Stimulated activated naive CD4-positive, alpha-beta T cell (primary cell): ENCODE results near the gene SLC16A14.
A peak's percentile ranks its signal among the peaks of the same experiment; 100 is the strongest.

ENCODE experiments used
- DNase-seq, 6 experiments: peaks; one replicate each; lab custom pipeline; 2025; lab: John Stamatoyannopoulos, UW

Gene SLC16A14

DNA sequence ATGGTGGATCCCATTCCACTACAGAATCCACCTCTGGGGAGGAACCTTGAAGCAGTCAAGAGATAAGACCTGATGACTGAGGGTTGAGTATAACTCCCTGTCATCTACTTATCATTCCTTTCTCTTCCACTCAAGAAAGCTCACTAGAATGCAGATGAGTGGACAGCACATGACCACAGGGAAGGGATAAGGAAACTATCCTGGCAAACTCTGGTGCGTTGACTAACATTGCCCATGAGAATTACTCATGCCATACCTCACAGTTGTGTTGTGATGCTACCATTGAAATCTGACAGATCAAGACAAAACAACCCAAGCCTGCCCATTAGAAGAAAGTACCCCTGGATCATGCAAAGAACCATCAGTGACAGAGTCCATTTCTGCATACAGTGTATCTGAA lies 26.5 kb downstream of the SLC16A14 start:
- DNase-seq = no peak

DNA sequence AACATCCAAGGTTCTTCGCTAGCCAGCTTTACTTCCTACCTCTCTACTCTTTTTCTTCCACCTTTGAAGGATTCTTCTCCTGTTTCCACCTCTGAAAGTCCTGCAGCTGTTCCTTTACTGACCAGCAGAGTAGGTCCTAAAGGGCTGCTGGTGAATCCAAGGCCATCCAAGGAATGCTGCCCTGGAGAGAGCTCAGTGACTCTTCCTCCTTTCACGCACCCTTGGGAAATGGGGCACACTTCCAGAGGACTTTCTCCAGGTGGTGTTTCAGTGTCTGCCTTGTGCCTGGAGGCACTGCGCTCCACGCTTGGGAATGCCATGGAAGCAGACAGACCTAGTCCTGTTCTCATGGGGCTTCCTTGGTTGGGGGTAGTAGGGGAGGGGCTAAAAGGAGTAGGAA lies 45.4 kb downstream of the SLC16A14 start:
- DNase-seq = no peak

DNA sequence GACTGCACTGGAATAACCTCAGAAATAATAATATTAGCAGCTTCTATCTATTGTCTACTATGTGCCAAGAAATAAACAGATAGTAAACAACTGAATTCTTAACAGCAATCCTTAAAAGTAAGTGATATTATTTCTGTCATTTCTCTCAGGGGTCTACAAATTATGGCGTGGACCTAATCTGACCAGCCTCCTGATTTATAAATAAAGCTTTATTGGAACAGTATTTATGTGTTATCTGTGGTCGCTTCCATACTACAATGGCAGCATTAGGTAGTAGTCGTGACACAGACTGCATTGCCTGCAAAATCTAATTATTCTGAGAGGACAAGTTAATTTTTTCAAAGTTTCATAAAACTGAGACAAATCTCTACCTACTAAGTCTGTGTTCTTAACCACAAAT lies 49.0 kb downstream of the SLC16A14 start:
- no peak for DNase-seq

DNA sequence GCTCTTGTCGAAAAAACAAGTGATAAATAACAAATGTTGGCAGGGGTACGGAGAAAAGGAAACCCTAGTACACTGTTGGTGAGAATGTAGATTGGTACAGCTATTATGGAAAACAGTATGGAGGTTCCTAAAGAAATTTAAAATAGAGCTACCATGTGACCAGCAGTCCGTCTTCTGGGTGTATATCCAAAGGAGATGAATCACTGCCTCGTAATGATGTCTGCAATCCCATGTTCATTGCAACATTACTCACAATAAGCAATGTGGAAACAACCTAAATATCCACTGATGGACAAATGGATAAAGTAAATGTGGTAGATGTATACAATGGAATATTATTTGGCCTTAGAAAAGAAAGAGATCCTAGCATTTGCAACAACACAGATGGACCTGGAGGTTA lies 50.6 kb downstream of the SLC16A14 start:
- no peak for DNase-seq

DNA sequence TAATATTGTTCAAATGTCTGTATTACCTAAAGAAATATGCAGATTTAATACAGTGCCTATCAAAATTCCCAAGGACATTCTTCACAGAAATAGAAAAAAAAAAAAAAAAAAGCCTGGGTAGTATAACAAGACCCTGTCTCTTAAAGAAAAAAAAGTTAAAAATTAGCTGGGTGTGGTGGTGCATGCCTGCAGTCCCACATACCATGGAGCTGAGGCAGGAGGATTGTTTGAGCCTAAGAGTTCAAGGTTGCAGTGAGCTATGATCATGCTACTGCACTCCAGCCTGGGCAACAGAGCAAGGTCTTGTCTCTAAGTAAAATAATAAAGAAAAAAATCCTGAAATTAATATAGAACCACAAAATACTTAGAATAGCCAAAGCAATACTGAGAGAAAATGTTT lies 51.9 kb downstream of the SLC16A14 start:
- no peak for DNase-seq

DNA sequence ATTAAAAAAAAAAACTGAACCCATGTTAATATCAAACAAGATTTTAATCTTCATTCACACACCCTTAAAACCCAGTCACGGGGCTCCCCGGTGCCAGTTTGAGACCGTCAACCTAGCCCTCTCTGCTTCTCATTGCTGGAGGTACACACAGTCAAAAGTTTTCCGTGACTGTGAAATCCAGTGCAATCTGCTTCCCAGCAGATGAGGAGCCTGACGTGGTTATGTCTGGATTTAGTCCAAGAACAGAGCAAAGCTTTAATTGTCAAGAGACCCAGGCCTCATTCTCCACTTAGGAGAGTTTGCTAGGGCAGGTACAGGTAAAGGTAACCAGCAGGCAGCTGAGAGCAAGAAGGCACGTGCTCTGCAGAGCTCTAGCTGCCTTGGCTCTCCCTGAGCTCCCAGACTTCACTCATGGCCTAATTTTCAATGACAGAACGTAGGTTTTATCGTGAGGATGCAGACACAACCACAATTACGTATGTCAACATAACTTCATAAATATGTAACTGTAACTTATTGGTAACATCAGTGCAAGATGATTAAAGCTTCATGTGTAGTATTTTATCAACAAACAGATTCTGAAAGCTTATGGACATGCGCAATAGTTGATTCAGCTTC lies 56.3 kb downstream of the SLC16A14 start:
- no peak for DNase-seq

DNA sequence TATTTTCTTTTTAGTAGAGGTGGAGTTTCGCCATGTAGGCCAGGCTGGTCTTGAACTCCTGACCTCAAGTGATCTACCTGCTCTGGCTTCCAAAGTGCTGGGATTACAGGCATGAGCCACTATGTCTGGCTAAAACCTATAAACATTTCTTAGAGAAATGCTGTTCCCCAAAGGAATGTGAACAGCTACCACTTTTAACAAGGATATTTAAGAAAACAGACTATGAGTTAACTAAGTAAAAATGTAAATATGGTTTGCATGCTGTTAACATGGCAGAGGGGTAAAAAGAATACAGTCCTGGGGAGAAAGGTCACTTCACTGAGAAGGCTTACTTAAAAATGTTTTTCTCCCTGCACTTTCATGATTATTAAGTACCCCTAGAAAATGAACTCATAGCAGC lies 57.1 kb downstream of the SLC16A14 start:
- DNase-seq = no peak

DNA sequence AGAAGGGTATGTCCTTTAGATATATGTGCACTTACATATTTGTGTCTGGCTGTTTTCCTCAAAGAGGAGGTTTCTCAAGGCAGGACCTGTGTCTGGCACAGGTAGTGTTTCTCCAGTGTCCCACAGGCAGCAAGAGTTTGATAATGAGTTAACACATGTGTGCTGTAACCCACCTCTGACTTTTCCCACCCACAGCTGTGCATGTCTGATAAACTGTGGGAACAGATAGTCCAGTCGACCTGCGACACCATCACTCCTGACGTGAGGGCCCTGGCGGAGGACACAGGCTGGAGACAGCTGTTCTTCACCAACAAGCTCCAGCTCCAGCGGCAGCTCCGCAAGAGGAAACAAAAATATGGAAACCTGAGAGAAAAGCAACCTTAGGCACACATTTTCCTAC lies 58.2 kb downstream of the SLC16A14 start:
- no peak for DNase-seq

DNA sequence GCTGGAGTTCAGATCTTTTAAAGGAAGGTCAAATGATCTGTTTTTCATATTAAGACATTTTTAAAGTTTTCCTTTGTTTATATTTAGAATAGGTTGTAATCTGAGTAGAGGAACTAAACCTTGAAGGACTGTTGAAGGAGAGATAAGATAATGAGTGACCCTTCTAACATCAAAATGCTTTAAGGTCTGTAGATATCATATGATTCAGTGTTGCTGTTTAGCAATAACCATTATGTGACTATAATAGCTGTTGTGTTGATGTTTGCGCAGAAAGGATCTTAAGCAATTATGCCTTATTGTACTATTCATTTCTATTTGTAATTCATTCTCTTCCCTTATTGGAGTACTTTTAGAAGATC lies 60.0 kb downstream of the SLC16A14 start:
- DNase-seq = no peak

DNA sequence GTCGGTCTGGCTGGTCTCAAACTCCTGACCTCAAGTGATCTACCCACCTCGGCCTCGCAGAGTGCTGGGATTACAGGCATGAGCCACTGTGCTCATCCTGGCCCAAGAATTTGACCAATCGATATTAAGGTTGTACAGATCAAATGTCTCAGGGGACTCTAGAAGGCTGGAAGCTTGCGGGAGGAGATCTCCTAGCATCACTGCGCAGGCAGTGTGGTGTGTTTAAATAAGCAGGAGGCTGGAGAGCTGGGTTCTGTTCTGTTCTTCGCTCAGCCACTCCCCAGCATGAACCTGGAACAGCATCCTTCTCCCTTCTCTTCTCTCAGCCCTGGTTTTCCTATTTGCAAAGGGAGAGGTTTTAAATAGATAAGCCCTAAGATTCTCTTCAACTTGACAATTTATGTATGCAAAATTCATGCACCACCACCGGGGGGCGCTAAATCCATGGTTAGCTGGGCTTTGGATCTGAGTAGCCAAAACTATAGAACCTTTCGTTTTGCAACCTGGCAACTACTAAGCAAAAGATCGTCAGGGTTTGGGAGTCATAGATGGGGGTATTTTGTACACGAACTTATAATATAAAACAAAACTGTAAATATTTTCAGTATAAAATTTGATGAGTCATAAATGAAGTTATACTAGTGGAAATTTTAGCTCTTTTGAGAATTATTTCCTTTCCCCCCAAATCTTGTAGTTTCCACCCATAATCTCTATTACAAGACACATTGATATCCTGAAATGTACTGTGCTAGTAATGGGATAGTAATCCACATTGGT lies 60.6 kb downstream of the SLC16A14 start:
- peak; percentile 45 to 80 (median 65) for DNase-seq

DNA sequence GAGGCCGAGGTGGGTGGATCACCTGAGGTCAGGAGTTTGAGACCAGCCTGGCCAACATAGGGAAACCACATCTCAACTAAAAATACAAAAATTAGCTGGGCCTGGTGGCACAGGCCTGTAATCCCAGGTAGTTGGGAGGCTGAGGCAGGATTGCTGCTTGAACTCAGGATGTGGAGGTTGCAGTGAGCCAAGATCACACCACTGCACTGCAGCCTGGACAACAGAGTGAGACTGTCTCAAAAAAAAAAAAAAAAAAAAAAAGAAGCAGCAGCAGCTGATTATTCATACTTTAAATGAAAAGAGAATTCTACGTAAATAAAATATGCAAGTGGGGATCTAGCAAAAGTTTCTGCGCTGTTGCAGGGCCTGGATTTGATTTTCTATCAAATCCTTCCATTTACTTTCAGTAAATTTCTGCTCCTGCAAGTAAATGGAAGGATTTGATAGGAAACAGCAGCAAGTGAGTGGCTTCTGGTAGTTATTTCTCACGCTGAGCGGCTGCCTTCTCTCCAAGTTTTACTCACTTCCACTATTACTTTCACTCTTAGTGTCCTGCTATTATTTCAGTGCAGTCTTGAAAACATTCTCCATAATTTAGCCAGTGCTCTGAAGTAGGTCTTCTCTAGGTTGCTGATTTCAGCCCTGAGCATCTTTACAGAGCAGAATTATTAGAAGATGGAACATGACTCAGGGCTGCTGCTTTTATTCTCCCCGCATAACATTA lies 68.4 kb downstream of the SLC16A14 start:
- no peak for DNase-seq

DNA sequence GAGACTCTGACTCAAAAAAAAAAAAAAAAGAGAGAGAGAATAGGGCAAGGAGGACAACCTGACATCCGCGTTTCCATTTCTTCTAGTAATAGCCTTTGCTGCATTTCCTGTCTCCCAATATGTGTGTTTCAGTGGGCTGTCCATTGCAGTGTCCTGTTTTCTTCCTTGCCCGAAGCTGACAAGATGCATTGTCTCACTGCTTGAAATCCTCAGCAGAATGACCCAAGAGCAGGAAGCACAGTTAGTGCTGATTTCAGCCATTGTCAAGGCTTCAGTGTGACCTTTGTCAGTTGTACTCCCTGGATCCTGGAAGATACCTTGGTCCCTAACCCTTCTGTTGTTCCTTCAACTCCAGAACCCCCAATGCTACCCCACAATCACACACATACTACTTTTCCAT lies 71.2 kb downstream of the SLC16A14 start:
- no peak for DNase-seq

DNA sequence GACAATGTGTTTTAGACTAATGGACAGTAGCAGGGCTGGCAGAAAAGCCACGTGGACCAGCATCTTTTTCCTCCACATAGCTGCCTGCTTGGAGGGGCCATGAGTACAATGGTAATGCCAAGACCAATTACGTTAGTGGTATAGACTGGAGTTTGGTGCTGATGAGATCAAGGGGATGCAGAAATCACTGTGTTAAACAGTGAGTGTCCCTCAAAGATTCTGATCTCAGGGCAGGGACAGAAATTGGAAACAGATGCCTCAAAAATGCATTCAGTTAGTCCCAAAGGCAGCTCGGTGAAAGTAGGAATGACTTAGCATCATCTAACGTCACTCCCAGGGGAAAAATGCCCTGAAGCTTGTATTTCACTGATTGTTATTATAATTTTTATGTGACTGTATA lies 72.4 kb downstream of the SLC16A14 start:
- DNase-seq = no peak

DNA sequence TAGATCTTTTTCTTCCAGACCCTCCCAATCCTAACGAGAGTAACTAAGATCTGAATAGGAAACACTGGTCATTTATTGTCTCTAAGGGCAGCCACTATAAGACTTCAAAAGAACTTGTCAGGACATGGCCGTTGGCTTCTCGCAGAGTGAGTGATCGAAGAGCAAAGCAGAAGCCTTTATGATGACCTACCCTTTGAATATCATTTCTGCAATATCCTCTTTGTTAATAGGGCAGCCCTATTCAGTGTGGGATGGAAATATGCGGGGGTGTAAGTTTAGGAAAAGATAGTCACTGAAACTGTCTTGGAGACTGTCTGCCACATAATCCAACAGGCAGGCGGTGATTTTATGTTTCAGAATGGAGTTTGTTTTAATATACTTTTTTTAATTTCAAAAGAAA lies 75.5 kb downstream of the SLC16A14 start:
- DNase-seq = no peak
